ENCODE measurements around the gene NAA15. TPM values are rescaled to one million over a fixed set of nuclear protein-coding genes. Genes with fewer than 3 reads are reported as not detected.

NAA15 gene
- total RNA-seq, 1 donor from 2014 or later, result 52.8 TPM

GRCh38 chr4:139450586-139450985 is 149.3 kb downstream of the NAA15 start:
- Mint-ChIP-seq H3K27me3 (no peaks in the 10 kb centered on the region), H3K36me3 (ENCODE audit: insufficient read depth) (peaks cover 28% of the 10 kb centered on the region), H3K4me1 (ENCODE audit: low read depth) (peaks cover 24% of the 10 kb centered on the region), H3K27ac (no peak overlapping the region), H3K4me3 (ENCODE audit: low read depth) (no peak overlapping the region), H3K9me3 (ENCODE audit: low read depth) (peaks cover 9% of the 10 kb centered on the region)
- no peak for TF ChIP-seq CTCF (IDR thresholded peaks at IDR 0.05; ENCODE audit: unreplicated experiment)
- no peak for DNase-seq (ENCODE audit: low spot score, unreplicated experiment)

- H3K4me1 Mint-ChIP-seq (ENCODE audit: low read depth), result peaks cover 37% of the 10 kb centered on the region
These were observed 150.7 kb downstream of the NAA15 start for GRCh38 chr4:139451997-139452396.

GRCh38 chr4:139453041-139453370 is 151.7 kb downstream of the NAA15 start:
- H3K27ac Mint-ChIP-seq, result peak overlapping the region; percentile 99
- H3K27me3 Mint-ChIP-seq, result no peaks in the 10 kb centered on the region
- peak; percentile 56 for TF ChIP-seq CTCF (IDR thresholded peaks at IDR 0.05; ENCODE audit: unreplicated experiment)
- H3K4me3 Mint-ChIP-seq (ENCODE audit: low read depth), result peak overlapping the region; percentile 97
- peaks cover 16% of the 10 kb centered on the region for H3K36me3 Mint-ChIP-seq (ENCODE audit: insufficient read depth)
- peaks cover 9% of the 10 kb centered on the region for H3K9me3 Mint-ChIP-seq (ENCODE audit: low read depth)
- no peak for DNase-seq (ENCODE audit: low spot score, unreplicated experiment)
- peaks cover 46% of the 10 kb centered on the region for H3K4me1 Mint-ChIP-seq (ENCODE audit: low read depth)

More at GRCh38 chr4:139451997-139452396, 150.7 kb downstream of the NAA15 start:
- peak overlapping the region; percentile 97 for H3K4me3 Mint-ChIP-seq (ENCODE audit: low read depth)
- DNase-seq (ENCODE audit: low spot score, unreplicated experiment), result no peak
- H3K36me3 Mint-ChIP-seq (ENCODE audit: insufficient read depth), result peaks cover 21% of the 10 kb centered on the region
- peaks cover 9% of the 10 kb centered on the region for H3K9me3 Mint-ChIP-seq (ENCODE audit: low read depth)
- H3K27ac Mint-ChIP-seq, result peak overlapping the region; percentile 99
- no peak for TF ChIP-seq CTCF (IDR thresholded peaks at IDR 0.05; ENCODE audit: unreplicated experiment)
- no peaks in the 10 kb centered on the region for H3K27me3 Mint-ChIP-seq

GRCh38 chr4:139453371-139454110 is 152.2 kb downstream of the NAA15 start:
- no peak for TF ChIP-seq CTCF (IDR thresholded peaks at IDR 0.05; ENCODE audit: unreplicated experiment)
- peaks cover 52% of the 10 kb centered on the region for H3K4me1 Mint-ChIP-seq (ENCODE audit: low read depth)

GRCh38 chr4:139454111-139455045 is 153.1 kb downstream of the NAA15 start, which contains the start of gene RAB33B:
Gene RAB33B, plus strand, starts transcription at chr4:139454121. Its CDS starts 75 bp downstream, at chr4:139454196.
- Mint-ChIP-seq H3K9me3 (ENCODE audit: low read depth) (no peaks in the 10 kb centered on the region), H3K27ac (peak within 1 kb of the TSS; percentile 99), H3K4me1 (ENCODE audit: low read depth) (peaks cover 60% of the 10 kb centered on the region), H3K36me3 (ENCODE audit: insufficient read depth) (peaks cover 6% of the 10 kb centered on the region), H3K4me3 (ENCODE audit: low read depth) (peak within 1 kb of the TSS; percentile 97), H3K27me3 (no peaks in the 10 kb centered on the region)
- DNase-seq (ENCODE audit: low spot score, unreplicated experiment), result no peak
- no peak for TF ChIP-seq CTCF (IDR thresholded peaks at IDR 0.05; ENCODE audit: unreplicated experiment)

More at GRCh38 chr4:139453371-139454110, 152.2 kb downstream of the NAA15 start:
- Mint-ChIP-seq H3K4me3 (ENCODE audit: low read depth) (peak overlapping the region; percentile 97), H3K36me3 (ENCODE audit: insufficient read depth) (peaks cover 14% of the 10 kb centered on the region), H3K27ac (peak overlapping the region; percentile 99), H3K27me3 (no peaks in the 10 kb centered on the region), H3K9me3 (ENCODE audit: low read depth) (peaks cover 8% of the 10 kb centered on the region)
- peak; percentile 91 for DNase-seq (ENCODE audit: low spot score, unreplicated experiment)

Data from progenitor cell of endocrine pancreas (in vitro differentiated cells).